Measurements from ENCODE around the gene VPS13D. TPM values are rescaled to one million over a fixed set of nuclear protein-coding genes. Genes with fewer than 3 reads are reported as not detected.

The VPS13D gene
- total and polyA plus RNA-seq, 2 of the 4 experiments (the other 2 are of a cell fraction), result 9.0 to 16.3 TPM

DNA sequence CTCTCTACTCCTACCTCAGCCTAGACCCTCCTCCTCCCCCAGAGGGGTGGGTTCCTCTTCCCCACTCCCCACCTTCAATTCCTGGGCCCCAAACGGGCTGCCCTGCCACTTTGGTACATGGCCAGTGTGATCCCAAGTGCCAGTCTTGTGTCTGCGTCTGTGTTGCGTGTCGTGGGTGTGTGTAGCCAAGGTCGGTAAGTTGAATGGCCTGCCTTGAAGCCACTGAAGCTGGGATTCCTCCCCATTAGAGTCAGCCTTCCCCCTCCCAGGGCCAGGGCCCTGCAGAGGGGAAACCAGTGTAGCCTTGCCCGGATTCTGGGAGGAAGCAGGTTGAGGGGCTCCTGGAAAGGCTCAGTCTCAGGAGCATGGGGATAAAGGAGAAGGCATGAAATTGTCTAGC is 21.6 kb upstream of the VPS13D start:
- in situ Hi-C loops (cut with MboI; ENCODE audit: low sequenced_read_pairs), result loop anchor here (5.0 kb wide), 1 partner anchor 81 kb away; no protein-coding TSS in a partner anchor
- ChIA-PET POLR2A (ENCODE audit: unreplicated experiment) (no interaction called here), CTCF (interaction anchor here (4.4 kb wide), 1 partner anchor 84 kb away, joined by 27 read pairs; no protein-coding TSS in a partner anchor)
- Histone ChIP-seq H3K23ac (ENCODE audit: low read depth, low read length) (no peak overlapping the region), H4K5ac (ENCODE audit: low read depth, low read length) (no peak overlapping the region), H4K91ac (ENCODE audit: insufficient read depth, low read depth, low read length) (no peak overlapping the region), H2BK20ac (ENCODE audit: low read depth, low read length) (no peak overlapping the region), H2BK5ac (ENCODE audit: low read depth, low read length, poor library complexity, severe bottlenecking) (no peak overlapping the region), H3K56ac (ENCODE audit: extremely low read depth, insufficient read depth, low read length) (no peak overlapping the region), H3K79me1 (ENCODE audit: low read depth in 1 of 2, low read length in 2 of 2) (no peaks in the 10 kb centered on the region), H2AK5ac (ENCODE audit: low read depth, low read length) (no peak overlapping the region; the same call in 1 of the 2 replicates), H3K9me1 (ENCODE audit: insufficient read depth, low read length) (no peaks in the 10 kb centered on the region), H3K27me3 (ENCODE audit: control insufficient read depth, insufficient read depth, low read length) (peaks cover 3% of the 10 kb centered on the region; the same call in 1 of the 2 replicates), H4K8ac (ENCODE audit: low read depth in 2 of 2, low read length in 2 of 2) (no peak overlapping the region), H3K9ac (ENCODE audit: low read depth, low read length) (no peak overlapping the region), H3K4ac (ENCODE audit: low read depth, low read length) (no peak overlapping the region), H3K4me1 (ENCODE audit: control insufficient read depth, insufficient read depth, low read length) (no peaks in the 10 kb centered on the region; the same call in 1 of the 2 replicates), H3K14ac (replicated peaks; ENCODE audit: low read depth, low read length) (no peak overlapping the region), H4K20me1 (ENCODE audit: insufficient read depth, low read length) (no peaks in the 10 kb centered on the region), H2BK15ac (ENCODE audit: low read depth, low read length) (no peak overlapping the region), H3K4me3 (ENCODE audit: insufficient read depth, low read depth, low read length) (no peak overlapping the region), H3K18ac (ENCODE audit: low read depth, low read length) (no peak overlapping the region), H2BK120ac (ENCODE audit: low read depth, low read length) (no peak overlapping the region), H2AK9ac (replicated peaks; ENCODE audit: low read depth, low read length, poor library complexity) (peak overlapping the region; percentile 23), H2AFZ (replicated peaks; ENCODE audit: low read length, poor library complexity) (no peak overlapping the region), H3K36me3 (ENCODE audit: control insufficient read depth, insufficient read depth, low read length) (peaks cover 8% of the 10 kb centered on the region; the same call in 1 of the 2 replicates), H3K4me2 (ENCODE audit: low read depth, low read length) (no peak overlapping the region), H3K27ac (ENCODE audit: insufficient read depth, low read length) (no peak overlapping the region), H3K9me3 (ENCODE audit: control insufficient read depth, insufficient read depth, low read length) (no peaks in the 10 kb centered on the region)
- WGBS, 2 experiments (ENCODE audit: extremely low coverage in 2 of 2, insufficient read length in 1 of 2), result no CpG with 5 or more reads among the region's 6 CpGs
- dilution Hi-C loops (cut with HindIII; ENCODE audit: low sequenced_read_pairs, unreplicated experiment), result no loop called here
- no TSS peak for BruUV-seq (replicated peaks)
- intact Hi-C loops (cut with micrococcal nuclease), result loop anchor here (5.0 kb wide), 1 partner anchor 191 kb away; the partner anchor contains the start of gene MIIP
- ATAC-seq (ENCODE audit: low read depth) (no peak), DNase-seq (no peak)
- TF ChIP-seq CHD1 (IDR thresholded peaks at IDR 0.05; ENCODE audit: low read depth, low read length), result no peak
- no peak for TF ChIP-seq MAZ (IDR thresholded peaks at IDR 0.05; ENCODE audit: borderline replicate concordance, low read depth, low read length)
- TF ChIP-seq, protein P1, sequence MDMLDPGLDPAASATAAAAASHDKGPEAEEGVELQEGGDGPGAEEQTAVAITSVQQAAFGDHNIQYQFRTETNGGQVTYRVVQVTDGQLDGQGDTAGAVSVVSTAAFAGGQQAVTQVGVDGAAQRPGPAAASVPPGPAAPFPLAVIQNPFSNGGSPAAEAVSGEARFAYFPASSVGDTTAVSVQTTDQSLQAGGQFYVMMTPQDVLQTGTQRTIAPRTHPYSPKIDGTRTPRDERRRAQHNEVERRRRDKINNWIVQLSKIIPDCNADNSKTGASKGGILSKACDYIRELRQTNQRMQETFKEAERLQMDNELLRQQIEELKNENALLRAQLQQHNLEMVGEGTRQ (IDR thresholded peaks at IDR 0.05; ENCODE audit: low read depth, low read length), result no peak
- TF ChIP-seq, protein P2, sequence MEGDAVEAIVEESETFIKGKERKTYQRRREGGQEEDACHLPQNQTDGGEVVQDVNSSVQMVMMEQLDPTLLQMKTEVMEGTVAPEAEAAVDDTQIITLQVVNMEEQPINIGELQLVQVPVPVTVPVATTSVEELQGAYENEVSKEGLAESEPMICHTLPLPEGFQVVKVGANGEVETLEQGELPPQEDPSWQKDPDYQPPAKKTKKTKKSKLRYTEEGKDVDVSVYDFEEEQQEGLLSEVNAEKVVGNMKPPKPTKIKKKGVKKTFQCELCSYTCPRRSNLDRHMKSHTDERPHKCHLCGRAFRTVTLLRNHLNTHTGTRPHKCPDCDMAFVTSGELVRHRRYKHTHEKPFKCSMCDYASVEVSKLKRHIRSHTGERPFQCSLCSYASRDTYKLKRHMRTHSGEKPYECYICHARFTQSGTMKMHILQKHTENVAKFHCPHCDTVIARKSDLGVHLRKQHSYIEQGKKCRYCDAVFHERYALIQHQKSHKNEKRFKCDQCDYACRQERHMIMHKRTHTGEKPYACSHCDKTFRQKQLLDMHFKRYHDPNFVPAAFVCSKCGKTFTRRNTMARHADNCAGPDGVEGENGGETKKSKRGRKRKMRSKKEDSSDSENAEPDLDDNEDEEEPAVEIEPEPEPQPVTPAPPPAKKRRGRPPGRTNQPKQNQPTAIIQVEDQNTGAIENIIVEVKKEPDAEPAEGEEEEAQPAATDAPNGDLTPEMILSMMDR (conservative IDR thresholded peaks at IDR 0.05; ENCODE audit: low read depth, low read length), result no peak
